Fibroblast of pulmonary artery (primary cell): ENCODE data around the gene HAAO.

ENCODE experiments used
- DNase-seq: peaks from one replicate; pipeline ENCODE4 v3.0.0-alpha.2; 2010; ENCODE audit warnings: low read depth
- H3K4me3 ChIP-seq: replicated peaks from 2 replicates; pipeline ENCODE4 v1.5.1; 2011; ENCODE audit warnings: low read depth, mild to moderate bottlenecking, control low read depth, low read length, moderate library complexity
- CTCF ChIP-seq: IDR thresholded peaks from 2 replicates; pipeline ENCODE4 v1.5.1; 2011; ENCODE audit warnings: mild to moderate bottlenecking, control low read depth, low read length, inconsistent platforms; ENCODE audit errors: missing control alignments

The HAAO gene

GRCh38 chr2:42752314-42752713, 40.1 kb downstream of the HAAO start:
- no peak for DNase-seq
- TF ChIP-seq CTCF = no peak
- H3K4me3 ChIP-seq = no peak overlapping the region

- no peak overlapping the region for H3K4me3 ChIP-seq
- no peak for DNase-seq
- no peak for TF ChIP-seq CTCF
Observed at GRCh38 chr2:42748840-42749239, 43.5 kb downstream of the HAAO start.

GRCh38 chr2:42747422-42747821, 45.0 kb downstream of the HAAO start:
- no peak for DNase-seq
- no peak overlapping the region for H3K4me3 ChIP-seq
- TF ChIP-seq CTCF = no peak

- no peak for DNase-seq
- no peak for TF ChIP-seq CTCF
Observed at GRCh38 chr2:42744545-42745082, 47.8 kb downstream of the HAAO start.

GRCh38 chr2:42743659-42743990, 48.8 kb downstream of the HAAO start:
- TF ChIP-seq CTCF = no peak
- DNase-seq = no peak
- no peak overlapping the region for H3K4me3 ChIP-seq

More at GRCh38 chr2:42744545-42745082, 47.8 kb downstream of the HAAO start:
- no peak overlapping the region for H3K4me3 ChIP-seq

GRCh38 chr2:42742740-42743658, 49.4 kb downstream of the HAAO start:
- no peak overlapping the region for H3K4me3 ChIP-seq
- TF ChIP-seq CTCF = no peak
- no peak for DNase-seq
